HUES48 (cell line): ENCODE results near the gene ABHD12.

Experiments
- H3K27ac ChIP-seq: one replicate; pipeline ENCODE4 v1.7.0; 2013; ENCODE audit warnings: low read depth, low read length, inconsistent platforms
- H3K27me3 ChIP-seq: 2 replicates; pipeline ENCODE4 v1.6.1; 2013; ENCODE audit warnings: mild to moderate bottlenecking, low read length; ENCODE audit not compliant: control insufficient read depth, insufficient read depth
- H3K36me3 ChIP-seq: 2 replicates; pipeline ENCODE4 v1.6.1; 2013; ENCODE audit warnings: low read length; ENCODE audit not compliant: control insufficient read depth, insufficient read depth
- H3K4me1 ChIP-seq: 2 replicates; pipeline ENCODE4 v1.6.1; 2013; ENCODE audit warnings: mild to moderate bottlenecking, low read length; ENCODE audit not compliant: control insufficient read depth, insufficient read depth
- H3K4me3 ChIP-seq: 2 replicates; pipeline ENCODE4 v1.5.1; 2013; ENCODE audit warnings: mild to moderate bottlenecking, low read depth, low read length
- H3K9ac ChIP-seq: 2 replicates; pipeline ENCODE4 v1.6.1; 2013; ENCODE audit warnings: mild to moderate bottlenecking, low read depth, low read length, moderate library complexity
- H3K9me3 ChIP-seq: 2 replicates; pipeline ENCODE4 v1.6.1; 2013; ENCODE audit warnings: low read length; ENCODE audit not compliant: control insufficient read depth, insufficient read depth

ABHD12 gene

GRCh38 chr20:25368526-25368925 is 22.1 kb downstream of the ABHD12 start:
- Histone ChIP-seq H3K4me3 (no peak overlapping the region), H3K36me3 (no peaks in the 10 kb centered on the region), H3K27ac (no peak overlapping the region), H3K27me3 (no peaks in the 10 kb centered on the region), H3K9ac (no peak overlapping the region), H3K4me1 (peaks cover 13% of the 10 kb centered on the region), H3K9me3 (no peaks in the 10 kb centered on the region)

GRCh38 chr20:25364879-25365699 is 25.5 kb downstream of the ABHD12 start:
- no peaks in the 10 kb centered on the region for H3K36me3 ChIP-seq
- no peak overlapping the region for H3K4me3 ChIP-seq
- H3K27me3 ChIP-seq: no peaks in the 10 kb centered on the region
- no peak overlapping the region for H3K9ac ChIP-seq
- peaks cover 19% of the 10 kb centered on the region for H3K4me1 ChIP-seq
- no peaks in the 10 kb centered on the region for H3K9me3 ChIP-seq
- H3K27ac ChIP-seq: no peak overlapping the region

DNA sequence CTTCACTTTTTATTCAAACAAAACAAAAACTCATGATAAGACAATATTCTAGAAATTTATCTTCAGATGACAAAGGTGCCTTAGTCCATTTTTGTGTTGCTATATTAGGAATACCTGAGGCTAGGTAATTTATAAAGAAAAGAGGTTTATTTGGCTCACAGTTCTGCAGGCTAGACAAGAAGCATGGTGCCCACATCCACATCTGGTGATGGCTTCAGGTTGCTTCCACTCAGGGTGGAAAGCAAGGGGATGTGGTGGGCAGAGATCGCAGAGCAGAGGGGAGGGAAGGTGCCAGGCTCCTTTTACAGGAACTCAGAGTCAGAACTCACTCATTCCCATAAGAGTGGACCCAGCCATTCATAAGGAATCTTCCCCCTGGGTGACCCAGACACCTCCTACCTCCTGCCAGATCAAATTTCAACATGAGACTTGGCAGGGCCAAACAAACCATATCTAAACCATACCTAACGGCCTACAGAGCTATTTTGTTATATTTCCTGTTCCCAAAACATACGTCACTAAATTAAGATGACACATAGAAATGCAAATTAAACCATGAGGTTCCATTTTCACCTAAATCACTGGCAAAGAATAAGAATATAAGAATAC is 26.4 kb downstream of the ABHD12 start:
- no peak overlapping the region for H3K9ac ChIP-seq
- peaks cover 17% of the 10 kb centered on the region for H3K4me1 ChIP-seq
- no peak overlapping the region for H3K27ac ChIP-seq
- H3K4me3 ChIP-seq: no peak overlapping the region
- H3K36me3 ChIP-seq: no peaks in the 10 kb centered on the region
- no peaks in the 10 kb centered on the region for H3K27me3 ChIP-seq
- no peaks in the 10 kb centered on the region for H3K9me3 ChIP-seq

- Histone ChIP-seq H3K27ac (no peak overlapping the region), H3K4me1 (peaks cover 41% of the 10 kb centered on the region), H3K27me3 (no peaks in the 10 kb centered on the region), H3K36me3 (no peaks in the 10 kb centered on the region), H3K9me3 (no peaks in the 10 kb centered on the region), H3K4me3 (no peak overlapping the region), H3K9ac (no peak overlapping the region)
Observed at GRCh38 chr20:25361287-25361683, 29.4 kb downstream of the ABHD12 start.

- no peak overlapping the region for H3K9ac ChIP-seq
- H3K27me3 ChIP-seq: no peaks in the 10 kb centered on the region
- H3K36me3 ChIP-seq: no peaks in the 10 kb centered on the region
- no peak overlapping the region for H3K4me3 ChIP-seq
- H3K27ac ChIP-seq: peak overlapping the region; percentile 22
- H3K4me1 ChIP-seq: peaks cover 46% of the 10 kb centered on the region
- no peaks in the 10 kb centered on the region for H3K9me3 ChIP-seq
Observed at GRCh38 chr20:25360631-25361286, 29.9 kb downstream of the ABHD12 start.

DNA sequence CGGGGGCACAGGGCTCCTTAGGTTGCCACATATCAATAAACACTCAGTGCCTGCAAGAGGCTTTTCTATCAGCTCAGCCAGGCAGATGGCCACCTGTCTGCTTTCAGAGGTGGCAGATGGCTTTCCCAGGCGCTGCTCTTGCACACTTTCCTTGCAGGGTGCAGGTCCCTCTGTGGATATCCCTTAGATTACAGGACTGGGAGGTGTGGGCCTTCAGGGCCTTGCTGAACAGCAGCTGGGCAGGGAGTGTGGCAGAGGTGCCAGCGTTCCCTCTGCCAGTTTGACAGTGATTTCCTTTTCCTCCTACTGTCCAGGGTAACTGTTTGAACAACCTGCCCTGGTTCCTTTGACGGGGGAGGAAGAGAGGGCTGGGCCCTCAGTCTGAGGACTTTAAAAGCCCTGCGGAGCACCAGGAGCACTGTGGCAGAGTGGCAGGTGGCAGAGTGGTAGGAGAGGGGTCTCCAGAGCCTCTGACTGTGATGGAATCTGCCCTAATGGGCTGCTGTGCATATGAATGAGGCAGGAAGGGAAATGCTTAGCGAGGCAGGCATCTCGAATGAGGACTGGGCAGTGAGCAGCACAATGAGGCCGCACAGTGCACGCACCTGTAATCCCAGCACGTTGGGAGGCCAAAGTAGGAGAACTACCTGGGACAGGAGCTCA is 34.2 kb downstream of the ABHD12 start:
- Histone ChIP-seq H3K27ac (peak overlapping the region; percentile 74), H3K9me3 (no peaks in the 10 kb centered on the region), H3K27me3 (no peaks in the 10 kb centered on the region), H3K9ac (peak overlapping the region; percentile 41; the same call in 1 of the 2 replicates), H3K36me3 (no peaks in the 10 kb centered on the region), H3K4me1 (peaks cover 62% of the 10 kb centered on the region), H3K4me3 (no peak overlapping the region)

GRCh38 chr20:25355866-25356265 is 34.8 kb downstream of the ABHD12 start:
- Histone ChIP-seq H3K9me3 (no peaks in the 10 kb centered on the region), H3K4me1 (peaks cover 63% of the 10 kb centered on the region), H3K27me3 (no peaks in the 10 kb centered on the region), H3K9ac (no peak overlapping the region), H3K36me3 (no peaks in the 10 kb centered on the region), H3K4me3 (no peak overlapping the region), H3K27ac (peak overlapping the region; percentile 74)

- H3K9me3 ChIP-seq: no peaks in the 10 kb centered on the region
- no peak overlapping the region for H3K9ac ChIP-seq
- H3K36me3 ChIP-seq: no peaks in the 10 kb centered on the region
- H3K27ac ChIP-seq: no peak overlapping the region
- H3K27me3 ChIP-seq: no peaks in the 10 kb centered on the region
- peaks cover 62% of the 10 kb centered on the region for H3K4me1 ChIP-seq
- no peak overlapping the region for H3K4me3 ChIP-seq
Observed at GRCh38 chr20:25355011-25355595, 35.5 kb downstream of the ABHD12 start.

- H3K9ac ChIP-seq: no peak overlapping the region; the same call in 1 of the 2 replicates
- H3K9me3 ChIP-seq: no peaks in the 10 kb centered on the region
- H3K27ac ChIP-seq: peak overlapping the region; percentile 52
- H3K4me1 ChIP-seq: peaks cover 62% of the 10 kb centered on the region
- H3K27me3 ChIP-seq: no peaks in the 10 kb centered on the region
- no peaks in the 10 kb centered on the region for H3K36me3 ChIP-seq
- H3K4me3 ChIP-seq: no peak overlapping the region
Observed at GRCh38 chr20:25353747-25354705, 36.6 kb downstream of the ABHD12 start.

- peaks cover 58% of the 10 kb centered on the region for H3K4me1 ChIP-seq
- no peak overlapping the region for H3K4me3 ChIP-seq
- H3K36me3 ChIP-seq: no peaks in the 10 kb centered on the region
- peak overlapping the region; percentile 52 for H3K27ac ChIP-seq
- H3K27me3 ChIP-seq: no peaks in the 10 kb centered on the region
- no peak overlapping the region; the same call in 1 of the 2 replicates for H3K9ac ChIP-seq
- H3K9me3 ChIP-seq: no peaks in the 10 kb centered on the region
Observed at GRCh38 chr20:25353353-25353746, 37.3 kb downstream of the ABHD12 start.
